HG03095 (cell line): ENCODE measurements around the gene POLR2C.

Source experiments
- ATAC-seq: cut with Tn5 transposase; IDR thresholded peaks from one replicate; pipeline ENCODE4 v1.9.1; 2021; ENCODE audit warnings: moderate library complexity; ENCODE audit not compliant: unreplicated experiment

POLR2C gene

DNA sequence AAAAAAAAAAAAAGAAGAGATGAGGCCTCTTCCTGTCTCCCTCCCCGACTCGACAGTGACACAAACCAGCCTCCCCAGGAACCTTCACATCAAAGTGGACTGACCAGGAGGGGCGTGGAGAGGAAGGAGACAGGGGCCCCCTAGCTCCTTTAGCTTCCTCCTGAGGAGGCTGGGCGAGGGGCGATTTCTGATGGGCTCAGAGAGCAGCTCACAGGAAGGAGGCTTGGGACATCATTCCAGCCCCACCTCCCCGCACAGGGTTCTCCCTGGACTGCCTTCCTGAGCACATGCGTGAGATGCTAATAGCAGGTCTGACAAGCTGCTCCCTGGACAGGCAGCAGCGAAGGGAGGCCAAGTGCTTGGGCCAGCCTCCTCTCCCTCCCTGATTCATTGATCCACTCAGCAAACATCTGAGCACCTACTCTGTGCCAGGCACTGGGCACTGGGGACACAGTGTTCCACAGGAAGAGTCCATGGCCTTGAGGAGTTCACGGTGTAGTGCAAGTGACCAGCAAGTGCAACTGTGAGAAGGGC is 38.2 kb downstream of the POLR2C start:
- ATAC-seq, result no peak

DNA sequence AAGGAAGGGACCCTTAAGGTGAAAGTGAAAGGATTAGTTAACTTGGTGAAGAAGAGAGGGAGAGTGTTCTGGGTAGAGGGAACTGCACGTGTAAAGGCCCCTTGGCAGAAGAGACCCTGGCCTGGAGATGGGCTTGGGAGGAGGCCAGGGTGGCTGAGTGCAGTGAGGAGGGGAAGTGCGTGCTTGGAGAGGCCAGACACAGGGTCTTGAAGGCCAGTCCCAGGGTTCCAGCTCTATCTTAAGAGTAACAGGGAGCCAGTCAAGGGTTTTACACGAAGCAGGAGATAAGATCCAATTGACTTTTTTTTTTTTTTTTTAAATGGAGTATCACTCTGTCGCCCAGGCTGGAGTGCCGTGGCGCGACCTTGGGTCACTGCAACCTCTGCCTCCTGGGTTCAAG is 39.0 kb downstream of the POLR2C start:
- no peak for ATAC-seq

DNA sequence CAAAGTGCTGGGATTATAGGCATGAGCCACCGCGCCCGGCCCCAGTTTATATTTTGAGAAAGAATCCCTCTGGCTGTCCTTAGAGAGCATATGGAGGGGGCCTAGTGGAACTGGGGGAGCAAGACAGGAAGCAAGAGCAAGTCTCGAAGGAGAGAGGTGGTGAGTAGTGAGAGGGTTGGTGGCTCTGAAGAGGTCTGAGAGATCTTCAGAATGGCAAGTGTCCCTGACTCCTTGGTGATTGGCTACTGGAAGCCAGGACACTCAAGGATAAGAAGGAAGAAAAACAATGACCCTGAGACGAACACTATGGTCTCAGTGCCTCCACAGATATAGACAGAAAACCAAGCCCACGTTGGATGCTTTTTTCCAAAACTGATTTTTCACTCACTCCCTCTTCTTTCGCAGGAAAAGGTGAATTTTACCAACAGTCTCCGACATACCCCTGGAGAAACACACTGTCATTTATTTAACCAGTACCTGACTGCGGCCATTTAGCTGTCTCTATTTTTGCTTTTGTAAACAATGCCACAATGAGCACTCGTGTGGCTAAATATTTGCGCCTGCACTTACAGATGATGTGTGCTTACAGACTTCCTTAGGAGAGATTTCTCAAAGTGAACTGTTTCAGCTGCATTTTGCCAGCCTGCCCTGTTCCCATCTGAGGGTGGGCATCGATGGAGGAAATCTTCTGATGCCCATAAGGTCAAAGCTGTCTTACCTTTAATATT is 39.7 kb downstream of the POLR2C start:
- no peak for ATAC-seq

DNA sequence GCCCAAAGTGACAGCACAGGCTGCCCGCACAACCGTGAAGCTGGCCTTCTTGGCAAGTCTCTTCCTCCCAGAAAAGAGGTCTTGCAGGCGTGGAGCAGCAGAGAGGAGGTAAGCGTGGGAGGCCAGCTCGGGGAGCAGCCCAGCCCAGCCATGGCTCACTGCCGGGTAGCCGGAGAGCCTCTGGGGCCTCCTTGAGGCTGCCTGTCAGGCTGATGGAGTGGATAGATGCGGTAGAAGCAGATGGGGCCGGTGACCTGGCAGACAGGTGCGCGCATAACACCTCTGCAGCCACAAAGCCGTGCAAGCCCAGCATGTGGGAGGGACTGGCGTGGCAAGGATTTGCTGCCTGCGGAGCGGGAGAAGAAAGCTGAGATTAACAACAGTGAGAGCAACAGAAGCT is 40.9 kb downstream of the POLR2C start:
- ATAC-seq, result no peak

DNA sequence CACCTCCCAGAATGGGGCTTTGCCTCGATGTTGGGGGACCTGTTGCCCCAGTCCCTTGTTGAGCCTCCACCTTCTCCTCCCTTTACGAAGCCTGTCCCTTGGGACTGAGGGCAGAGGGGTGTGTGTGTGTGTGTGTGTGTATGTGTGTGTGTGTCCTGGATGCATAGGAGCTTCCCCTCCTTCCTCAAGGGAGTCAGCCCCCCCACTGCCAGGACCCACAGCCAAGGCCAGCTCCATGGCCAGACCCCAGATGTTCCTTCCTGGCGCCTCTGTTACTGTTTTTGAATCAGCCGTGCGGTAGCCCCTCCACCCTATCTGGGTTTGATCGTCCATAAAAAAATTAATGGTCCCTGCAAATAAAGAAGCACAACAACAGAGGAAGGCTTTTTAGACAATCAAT is 41.5 kb downstream of the POLR2C start:
- ATAC-seq, result no peak

DNA sequence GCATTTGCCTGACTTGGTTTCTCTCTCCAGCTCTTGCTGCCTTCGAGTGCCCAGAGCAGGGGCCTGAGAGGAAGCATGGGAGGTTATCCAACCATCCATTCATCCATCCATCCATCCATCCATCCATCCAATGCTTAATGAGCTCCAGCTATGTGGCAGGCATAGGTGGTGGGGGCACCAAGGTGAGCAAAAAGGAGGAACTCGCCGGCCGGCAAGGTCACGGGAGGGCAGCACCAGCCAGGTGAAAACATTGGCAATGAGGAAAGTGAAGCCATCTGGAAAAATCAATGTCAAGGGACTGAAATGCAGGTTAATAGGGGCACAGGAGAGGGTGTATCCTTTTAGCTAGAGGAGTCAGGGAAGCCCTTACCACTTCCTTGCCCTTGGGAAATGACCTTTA is 42.0 kb downstream of the POLR2C start:
- no peak for ATAC-seq

DNA sequence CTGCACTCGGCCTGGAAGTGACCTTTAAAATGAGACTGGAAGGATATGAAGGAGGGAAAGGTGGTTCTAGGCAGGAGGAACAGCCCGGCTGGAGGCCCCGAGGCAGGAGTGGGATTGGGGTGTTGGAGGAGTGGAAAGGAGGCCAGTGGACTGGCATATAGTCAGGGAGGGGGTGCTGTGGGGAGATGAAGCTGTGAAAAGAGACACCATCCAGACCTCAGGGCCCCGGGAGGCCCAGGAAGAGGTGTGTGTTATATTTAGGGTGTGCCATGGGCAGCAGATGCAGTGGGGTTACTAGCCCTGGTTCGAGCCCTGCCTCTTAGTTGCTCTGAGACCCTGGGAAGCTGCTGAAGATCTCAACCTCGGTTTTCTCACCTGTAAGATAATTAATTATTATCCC is 42.7 kb downstream of the POLR2C start:
- no peak for ATAC-seq

DNA sequence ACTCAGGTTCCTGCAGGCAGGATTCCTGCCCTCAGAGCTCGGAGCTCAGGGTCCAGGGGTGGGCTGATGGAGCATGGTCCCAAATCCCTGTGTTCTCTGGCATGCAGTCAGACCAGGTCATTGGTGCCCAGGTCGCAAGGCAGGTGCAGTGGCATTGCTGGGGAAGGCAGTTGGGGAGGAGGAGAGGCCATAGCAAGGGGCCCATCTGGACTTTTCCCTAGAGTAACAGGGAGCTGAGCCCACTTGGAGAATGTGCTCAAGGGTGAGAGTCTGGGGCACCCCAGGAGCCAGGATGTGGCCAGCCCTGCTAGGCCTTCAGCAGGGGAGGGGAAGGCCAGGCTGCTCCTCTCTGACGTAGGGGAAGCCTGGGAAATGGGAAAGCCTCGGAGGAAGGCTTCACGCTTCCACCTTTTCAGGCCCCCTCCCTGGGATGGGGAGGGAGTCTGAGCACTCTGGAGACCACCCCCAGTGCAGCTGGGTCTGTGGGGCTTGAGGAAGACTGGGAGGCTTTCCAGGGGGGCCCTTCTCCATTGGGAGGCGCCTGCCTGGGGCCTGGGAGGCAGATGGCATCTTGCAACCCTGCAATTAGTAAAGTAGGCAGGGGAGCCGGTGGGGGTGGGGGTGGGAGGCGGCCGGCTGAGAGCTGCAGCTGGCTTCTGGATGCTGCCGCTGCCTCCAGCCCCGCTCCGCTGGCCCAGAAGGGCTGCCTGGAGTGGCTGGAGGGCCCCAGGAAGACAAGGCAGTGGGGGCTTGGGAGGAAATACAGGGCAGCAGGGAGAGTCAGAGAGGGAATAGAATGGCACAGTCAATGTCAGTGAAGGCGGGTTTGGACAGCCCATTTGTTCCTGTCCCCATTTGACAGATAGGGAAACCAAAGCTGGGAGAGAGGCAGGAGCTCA is 44.9 kb downstream of the POLR2C start:
- ATAC-seq, result no peak

DNA sequence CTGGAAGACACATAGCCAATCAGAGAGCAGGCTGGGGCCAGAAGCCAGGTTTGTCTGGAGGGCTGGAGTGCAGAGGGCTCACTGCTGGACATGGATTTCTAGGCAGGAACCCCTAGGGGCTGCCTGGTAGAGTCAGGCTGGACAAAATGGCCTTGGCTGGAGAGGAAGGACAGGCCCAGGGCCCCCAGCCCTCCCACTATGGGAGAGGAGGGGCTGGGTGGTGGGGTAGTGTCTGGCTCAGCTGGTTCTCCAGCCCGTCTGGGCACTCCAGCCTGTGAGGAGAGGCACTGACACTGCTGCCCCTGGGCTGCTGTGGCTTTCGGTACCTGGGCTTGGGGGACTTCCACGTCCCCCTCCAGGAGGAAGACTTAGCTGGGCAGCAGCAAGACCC is 45.6 kb downstream of the POLR2C start:
- no peak for ATAC-seq

DNA sequence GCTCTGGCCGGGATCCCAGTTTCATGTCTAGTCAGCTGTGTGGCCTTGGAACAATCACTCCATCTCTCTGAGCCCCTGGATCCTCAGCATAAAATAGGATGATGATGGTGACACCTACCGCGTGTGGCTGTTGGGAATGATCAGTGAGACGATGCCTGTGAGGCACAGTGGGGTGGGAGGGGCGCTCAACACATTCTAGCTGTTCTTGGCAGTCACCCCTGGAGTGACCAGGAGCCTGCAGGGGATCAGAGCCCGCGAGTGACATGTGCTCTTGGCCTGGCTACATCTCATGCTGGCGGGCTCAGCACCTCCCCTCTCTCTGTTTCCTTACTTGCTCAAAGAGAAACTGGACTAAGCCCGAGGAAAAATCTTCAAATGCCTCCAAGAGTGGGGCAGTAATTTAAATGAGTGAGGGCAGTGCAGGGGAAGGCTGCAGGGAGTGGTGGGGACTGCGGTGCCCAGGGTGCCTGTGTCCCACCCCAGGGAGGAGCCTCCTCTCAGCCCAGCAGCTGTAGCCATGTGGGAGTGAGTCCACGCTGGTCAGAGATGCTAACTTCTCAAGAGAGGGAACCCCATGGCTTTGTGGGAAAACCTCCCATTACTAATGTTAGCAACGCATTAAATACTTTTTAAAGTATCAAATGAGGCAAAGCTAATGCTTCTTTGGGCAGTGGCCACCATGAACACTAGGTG is 46.9 kb downstream of the POLR2C start:
- no peak for ATAC-seq

DNA sequence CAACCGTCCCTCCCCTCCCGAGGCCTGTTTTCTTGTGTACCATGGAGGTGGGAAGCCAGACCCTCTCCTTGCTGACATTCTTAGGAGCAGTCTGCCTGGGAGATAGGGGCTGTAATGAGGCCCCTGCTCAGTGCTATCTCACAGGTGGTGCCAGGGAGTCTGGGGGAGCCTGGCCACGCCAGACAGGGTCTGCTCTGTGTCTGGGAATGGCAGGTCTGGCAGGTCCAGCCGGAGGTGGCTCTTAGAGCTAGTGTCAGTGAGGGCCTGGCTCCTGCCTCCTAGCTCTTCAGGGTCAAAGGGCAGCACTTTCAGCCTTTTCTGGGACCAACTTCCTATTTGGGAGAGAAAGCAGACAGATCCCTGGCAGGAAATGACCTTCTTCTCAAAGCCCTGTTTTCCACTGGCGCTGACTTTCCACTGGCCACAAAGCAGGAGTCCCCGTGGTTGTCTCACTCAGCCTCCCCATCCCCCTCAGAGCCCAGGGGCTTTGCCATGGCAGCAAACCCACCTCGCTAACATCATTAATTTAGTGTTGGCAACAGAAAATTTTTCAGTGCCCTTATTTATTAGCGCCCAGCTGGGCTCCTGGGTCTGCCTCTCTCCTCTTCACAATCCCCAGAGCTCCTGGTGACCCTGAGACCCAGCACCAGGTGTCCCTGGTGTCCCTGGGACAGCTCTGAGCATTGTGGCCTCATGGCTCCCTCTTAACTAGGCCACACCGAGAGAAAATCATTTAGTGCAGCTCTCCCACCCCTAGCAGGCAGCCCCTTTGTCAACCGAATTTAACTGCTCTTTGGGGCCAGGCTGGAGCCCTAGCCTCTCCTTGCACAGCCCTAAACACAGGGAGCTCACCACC is 47.8 kb downstream of the POLR2C start:
- no peak for ATAC-seq

DNA sequence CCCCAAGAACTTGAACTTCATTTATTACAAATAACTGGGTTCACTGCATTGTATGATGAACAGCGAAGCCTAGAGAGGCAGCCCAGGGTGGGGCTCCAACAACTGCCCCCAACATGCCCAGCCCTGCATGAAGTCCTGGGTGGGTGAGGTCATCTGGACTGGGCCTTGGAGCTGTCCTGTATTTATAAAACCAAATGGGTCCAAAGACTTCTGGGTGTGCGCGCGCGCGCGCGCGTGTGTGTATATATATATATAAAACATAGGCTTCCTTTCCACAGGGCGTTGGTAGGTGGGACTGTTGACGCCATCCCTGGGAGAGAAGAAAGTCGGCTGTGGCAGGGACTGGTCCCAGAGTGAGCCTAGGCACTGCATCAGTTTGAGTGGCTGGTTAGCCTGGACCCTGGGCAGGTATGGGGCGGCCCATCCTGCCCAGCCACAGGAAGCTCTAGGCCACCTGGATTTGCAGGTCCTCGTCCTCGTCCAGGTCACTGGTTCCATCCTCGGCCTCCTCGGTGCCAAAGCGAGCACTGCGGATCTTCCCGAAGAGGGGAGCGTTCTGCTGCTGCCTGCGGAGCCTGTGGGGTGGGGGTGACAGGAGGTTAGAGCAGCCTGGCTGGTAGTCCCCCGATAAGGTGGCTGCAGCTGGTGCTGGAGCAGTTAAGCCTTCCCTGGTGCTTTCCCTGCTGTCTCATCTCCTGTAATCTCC is 50.0 kb downstream of the POLR2C start:
- no peak for ATAC-seq

DNA sequence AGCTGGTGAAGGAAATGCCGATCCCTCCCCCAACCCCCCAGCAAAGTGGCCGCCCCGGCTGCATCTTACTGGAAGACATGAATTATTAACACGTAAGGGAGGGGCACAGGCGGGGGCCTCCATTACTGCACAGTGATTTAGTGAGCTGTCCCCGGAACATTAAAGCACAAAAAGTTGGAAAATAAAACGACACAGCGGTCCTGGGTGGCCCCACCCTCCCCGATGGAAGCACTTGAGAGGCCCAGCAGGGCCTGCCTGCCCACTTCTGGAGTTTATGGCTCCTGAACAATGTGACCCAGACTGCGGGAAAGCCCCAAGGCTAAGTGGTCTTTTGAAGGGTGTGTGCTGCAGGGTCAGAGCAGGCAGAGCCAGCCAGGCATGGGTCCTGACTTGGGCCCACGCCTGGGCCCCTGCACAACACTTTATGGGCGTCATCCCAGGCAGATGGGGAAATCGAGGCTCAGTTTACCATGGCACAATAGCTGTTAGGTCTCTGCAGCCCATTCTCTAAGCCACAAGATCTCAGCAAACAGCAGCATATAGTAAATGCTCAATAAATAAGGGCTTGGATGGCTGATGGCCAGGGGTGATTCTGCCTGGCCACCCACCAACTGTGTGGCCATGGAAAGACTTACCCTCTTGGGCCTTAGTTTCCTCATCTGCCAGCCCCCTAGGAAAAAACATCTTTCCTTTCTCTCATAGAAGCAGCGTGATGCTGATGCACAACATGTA is 51.1 kb downstream of the POLR2C start:
- ATAC-seq, result no peak

DNA sequence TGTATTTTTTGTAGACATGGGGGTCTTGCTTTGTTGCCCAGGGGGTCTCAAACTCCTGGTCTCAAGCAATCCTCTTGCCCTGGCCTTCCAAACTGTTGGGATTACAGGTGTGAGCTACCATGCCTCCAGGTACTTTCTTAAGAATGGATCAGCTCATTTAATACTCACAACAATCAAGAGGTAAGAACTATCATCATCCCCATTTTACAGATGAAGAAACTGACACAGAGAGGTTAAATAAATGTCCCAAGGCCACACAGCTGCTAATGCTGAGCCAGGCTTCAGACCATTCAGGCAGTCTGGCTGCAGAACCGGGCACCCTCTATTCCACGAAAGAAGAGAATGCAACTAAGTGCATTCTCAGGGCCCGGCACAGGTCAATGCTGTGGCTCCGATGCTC is 51.9 kb downstream of the POLR2C start:
- ATAC-seq, result no peak

DNA sequence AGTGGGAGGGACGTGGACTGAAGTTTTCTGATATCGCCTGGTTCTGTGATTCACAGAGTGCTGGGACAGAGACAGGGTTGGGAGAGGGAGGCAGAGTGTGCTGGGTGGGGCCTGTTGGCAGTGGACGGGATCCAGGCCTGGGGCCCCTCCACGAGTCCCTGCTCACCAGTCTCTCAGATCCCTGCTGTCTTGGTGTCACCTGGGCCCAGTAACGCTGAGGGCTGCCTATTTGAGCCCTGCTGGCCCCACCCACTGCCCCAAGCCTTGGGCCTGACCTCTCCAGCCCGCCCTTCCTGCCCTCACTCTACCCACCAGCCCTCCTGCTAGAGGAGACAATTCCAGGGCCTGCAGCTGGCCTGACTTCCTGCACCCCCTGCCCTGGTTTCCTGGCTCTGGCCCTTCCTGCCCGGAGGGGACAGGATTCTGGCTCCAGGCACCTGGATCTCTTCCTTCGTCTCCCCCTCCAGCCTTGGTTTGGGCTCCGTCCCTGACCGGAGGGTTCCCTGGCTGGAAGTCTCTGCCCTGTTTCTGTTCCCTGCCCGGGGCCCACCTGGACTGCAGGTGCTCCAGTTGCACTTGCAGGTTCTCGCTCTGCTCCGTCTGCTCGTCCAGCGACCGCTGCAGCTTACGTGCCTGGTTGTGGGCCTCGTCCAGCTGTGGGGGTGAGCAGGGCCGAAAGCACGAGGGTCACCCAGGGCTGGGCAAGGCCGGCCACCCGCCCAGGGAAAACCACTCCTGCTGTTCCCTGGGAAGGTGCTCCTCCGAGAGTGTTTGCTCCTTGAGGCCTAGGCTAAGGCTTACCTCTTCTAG is 52.5 kb downstream of the POLR2C start:
- ATAC-seq, result no peak

DNA sequence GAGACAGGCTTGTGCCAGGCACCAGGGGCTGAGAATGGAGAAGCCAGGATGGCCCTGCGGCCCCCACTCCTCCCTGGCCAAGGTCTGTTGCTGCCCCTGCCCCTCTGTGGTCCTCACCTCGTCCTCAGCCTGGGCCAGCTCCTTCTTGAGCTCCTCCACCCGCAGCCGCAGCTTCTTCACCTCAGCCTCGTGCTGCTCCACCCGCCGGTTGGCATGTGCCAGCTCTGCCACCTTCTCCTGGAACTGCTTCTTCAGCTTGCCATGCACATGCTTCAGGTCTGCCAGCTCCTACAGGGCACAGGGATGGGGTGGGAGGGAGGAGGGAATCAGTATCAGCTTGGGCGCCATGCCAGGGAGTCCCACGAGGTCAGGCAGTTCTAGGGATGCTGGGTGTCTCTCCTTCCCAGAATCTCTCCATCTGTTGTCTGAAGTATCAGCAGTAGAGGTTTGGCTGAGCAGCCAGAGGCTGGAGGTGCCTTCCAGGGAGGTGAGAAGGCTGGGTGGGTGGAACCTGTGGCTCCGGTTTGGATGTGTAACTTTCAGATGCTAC is 53.8 kb downstream of the POLR2C start:
- ATAC-seq, result no peak

DNA sequence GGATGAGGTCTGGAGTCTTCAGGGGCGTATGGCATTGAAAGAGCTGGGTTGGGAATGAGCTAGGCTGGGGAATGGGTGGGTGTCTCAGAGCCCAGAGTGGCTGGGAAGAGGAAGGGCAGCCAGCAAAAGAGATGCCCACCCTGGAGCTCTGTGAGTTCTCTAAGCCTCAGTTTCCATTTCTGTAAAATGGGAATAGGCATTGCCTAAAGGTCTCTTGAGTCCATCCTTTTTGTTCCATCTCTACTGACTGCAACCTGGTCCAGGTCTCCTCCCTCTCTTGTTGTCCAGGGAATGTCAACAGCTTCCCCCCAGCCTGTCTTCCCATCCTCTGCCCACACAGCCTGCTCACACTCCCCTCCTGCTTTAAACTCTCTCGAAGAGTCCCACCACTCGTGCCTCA is 54.3 kb downstream of the POLR2C start:
- ATAC-seq, result no peak
